Inflammatory macrophage treated with lipopolysaccharide for 1 hour (primary cell): ENCODE data around the gene SHB.

ENCODE experiments used
- DNase-seq, 2 donors: peaks; one replicate each; pipeline ENCODE4 v3.0.0-alpha.2; 2020 to 2022

Gene SHB

GRCh38 chr9:38068701-38069628, at the start of gene SHB:
Gene SHB, minus strand, starts transcription at chr9:38069227. Its CDS starts 582 bp downstream, at chr9:38068645.
- DNase-seq: peak; percentile 62

GRCh38 chr9:38117651-38118050, 48.6 kb upstream of the SHB start:
- DNase-seq: no peak

- no peak for DNase-seq
These were observed 45.9 kb upstream of the SHB start for GRCh38 chr9:38114905-38115304.

GRCh38 chr9:38112456-38112855, 43.4 kb upstream of the SHB start:
- DNase-seq: no peak

- DNase-seq: no peak
These were observed 43.0 kb upstream of the SHB start for GRCh38 chr9:38112049-38112448.

GRCh38 chr9:38110476-38110875, 41.4 kb upstream of the SHB start:
- no peak for DNase-seq

GRCh38 chr9:38109601-38110000, 40.6 kb upstream of the SHB start:
- DNase-seq: no peak

- no peak for DNase-seq
These were observed 39.3 kb upstream of the SHB start for GRCh38 chr9:38108326-38108725.

GRCh38 chr9:38107811-38108304, 38.8 kb upstream of the SHB start:
- DNase-seq: no peak

- DNase-seq: no peak
These were observed 38.4 kb upstream of the SHB start for GRCh38 chr9:38107405-38107804.

- DNase-seq: no peak
These were observed 37.5 kb upstream of the SHB start for GRCh38 chr9:38106488-38106887.

- DNase-seq: no peak
These were observed 34.3 kb upstream of the SHB start for GRCh38 chr9:38103340-38103739.

- DNase-seq: no peak
These were observed 32.4 kb upstream of the SHB start for GRCh38 chr9:38101423-38101822.

GRCh38 chr9:38096238-38096805, 27.3 kb upstream of the SHB start:
- DNase-seq: no peak

GRCh38 chr9:38094165-38094564, 25.1 kb upstream of the SHB start:
- no peak for DNase-seq

GRCh38 chr9:38092656-38093055, 23.6 kb upstream of the SHB start:
- DNase-seq: no peak

- DNase-seq: no peak
These were observed 23.1 kb upstream of the SHB start for GRCh38 chr9:38092200-38092524.

- DNase-seq: peak; percentile 23 to 28
These were observed 22.5 kb upstream of the SHB start for GRCh38 chr9:38091310-38092199.

- no peak for DNase-seq
These were observed 21.1 kb upstream of the SHB start for GRCh38 chr9:38090170-38090569.

GRCh38 chr9:38089387-38090165, 20.5 kb upstream of the SHB start:
- no peak for DNase-seq

GRCh38 chr9:38088006-38088925, 19.2 kb upstream of the SHB start:
- peak in 1 of 2 donors; percentile 77 for DNase-seq
